Measurements from ENCODE around the gene PELI2.

PELI2 gene

DNA sequence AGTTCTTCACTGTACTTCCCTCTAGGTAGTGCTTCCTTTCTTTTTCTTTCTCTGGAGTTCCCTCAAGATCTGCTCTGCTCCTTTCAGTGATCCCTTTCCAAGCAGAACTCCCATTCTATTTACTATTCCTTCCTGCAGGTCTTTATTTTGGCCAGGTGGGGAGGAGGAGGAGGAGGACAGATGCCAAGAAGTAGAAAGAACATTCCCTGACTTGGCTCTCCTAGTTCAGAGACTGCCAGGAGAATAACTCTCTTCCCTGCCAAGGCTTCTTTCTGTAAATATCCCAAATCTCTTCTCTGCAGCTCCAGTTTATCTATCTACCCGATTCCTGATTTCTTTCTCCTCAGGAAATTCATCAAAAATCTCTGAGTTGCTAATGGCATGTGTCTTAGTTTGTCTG, 231.7 kb downstream of the PELI2 start:
- no peak for DNase-seq (ENCODE audit: low read depth in 2 of 2)
